ENCODE data around the gene GAS2L1.
"Not testable (repeated sequence)": the region's sequence is repeated elsewhere in the genome, so short reads cannot be mapped to it uniquely, and the experiment has no call there.

GAS2L1 gene

DNA sequence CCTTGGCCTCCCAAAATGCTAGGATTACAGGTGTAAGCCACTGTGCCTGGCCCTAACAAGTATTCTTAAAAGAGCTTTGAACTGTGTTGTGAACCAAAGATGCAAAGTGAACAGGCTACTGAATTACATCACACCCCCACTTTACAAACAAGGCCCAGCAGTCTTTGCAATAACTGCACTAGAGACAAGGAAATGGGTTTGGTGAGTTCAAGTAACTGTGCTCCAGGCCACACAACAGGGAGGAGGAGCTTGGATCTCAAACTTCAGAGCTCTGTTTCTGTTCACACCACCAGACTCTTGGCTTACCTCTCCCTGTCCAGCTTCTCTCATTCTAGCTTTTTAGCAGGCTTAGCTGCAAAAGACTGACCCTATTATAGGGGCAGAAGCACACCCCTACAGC, 39.5 kb downstream of the GAS2L1 start:
- Mint-ChIP-seq H3K27me3 (no peaks in the 10 kb centered on the region), H3K4me3 (no peak overlapping the region), H3K36me3 (peaks cover 4% of the 10 kb centered on the region), H3K4me1 (ENCODE audit: low read depth) (no peaks in the 10 kb centered on the region), H3K27ac (no peak overlapping the region), H3K9me3 (ENCODE audit: low read depth) (no peaks in the 10 kb centered on the region)

DNA sequence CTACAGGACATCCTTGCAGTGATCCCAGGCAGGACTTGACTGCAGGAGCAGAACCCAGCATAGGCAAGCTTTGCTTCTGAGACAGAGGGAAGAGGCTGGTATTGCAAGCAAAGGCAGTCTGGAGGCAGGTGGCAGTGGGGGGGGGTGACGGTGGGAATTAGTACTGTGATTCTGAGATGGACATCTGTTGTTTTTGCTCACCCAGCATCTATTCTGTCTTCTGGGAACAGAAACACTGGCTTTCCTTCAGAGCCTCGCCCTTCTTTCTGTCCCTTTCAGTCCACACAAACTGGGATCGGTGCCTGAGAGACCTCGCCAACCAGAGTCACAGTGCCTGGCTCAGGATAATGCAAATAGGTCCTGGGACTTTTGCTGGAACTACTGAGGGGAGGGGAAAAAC, 40.2 kb downstream of the GAS2L1 start:
- Mint-ChIP-seq H3K27me3 (no peaks in the 10 kb centered on the region), H3K4me3 (no peak overlapping the region), H3K27ac (no peak overlapping the region), H3K36me3 (peaks cover 4% of the 10 kb centered on the region), H3K9me3 (ENCODE audit: low read depth) (no peaks in the 10 kb centered on the region), H3K4me1 (ENCODE audit: low read depth) (no peaks in the 10 kb centered on the region)

DNA sequence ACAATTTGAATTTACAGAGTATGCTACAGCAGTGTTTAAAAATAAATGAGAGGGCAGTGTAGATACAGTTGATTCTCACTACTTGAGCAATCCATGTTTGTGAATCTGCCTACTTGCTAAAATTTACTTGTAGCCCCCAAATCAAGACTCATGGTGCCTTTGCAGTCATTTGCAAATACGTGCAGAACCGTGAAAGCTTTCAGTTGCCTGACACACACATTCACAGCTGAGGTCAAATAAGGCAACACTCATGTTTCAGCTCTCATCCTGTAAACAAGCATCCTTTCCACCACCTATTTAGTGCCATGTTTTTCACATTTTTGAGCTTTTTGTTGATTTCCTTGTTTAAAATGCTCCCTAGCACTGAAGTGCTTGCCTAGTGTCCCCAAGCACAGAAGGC, 41.6 kb downstream of the GAS2L1 start:
- peaks cover 2% of the 10 kb centered on the region for H3K36me3 Mint-ChIP-seq
- no peak overlapping the region for H3K27ac Mint-ChIP-seq
- H3K9me3 Mint-ChIP-seq (ENCODE audit: low read depth) = no peaks in the 10 kb centered on the region
- H3K4me1 Mint-ChIP-seq (ENCODE audit: low read depth) = no peaks in the 10 kb centered on the region
- no peaks in the 10 kb centered on the region for H3K27me3 Mint-ChIP-seq
- no peak overlapping the region for H3K4me3 Mint-ChIP-seq

DNA sequence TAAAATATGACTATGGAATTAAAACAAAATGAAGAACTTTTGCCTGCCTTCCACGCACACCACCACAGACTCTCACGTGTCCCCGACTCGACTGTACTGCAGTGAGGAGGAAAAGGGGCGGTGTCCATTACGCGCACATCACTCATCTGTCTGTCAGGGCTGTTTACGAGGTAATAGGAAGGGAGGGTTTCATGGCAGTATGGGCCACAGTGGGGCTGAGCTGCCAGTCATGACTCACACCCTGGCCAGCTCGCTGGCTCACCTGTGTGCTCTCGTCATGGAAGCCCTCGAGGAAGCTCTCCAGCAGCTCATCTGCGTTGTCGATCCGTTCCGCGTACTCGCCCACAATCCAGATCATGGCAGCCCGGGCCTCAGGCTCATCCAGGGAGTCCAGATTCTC, 42.5 kb downstream of the GAS2L1 start:
- Mint-ChIP-seq H3K4me1 (ENCODE audit: low read depth) (no peaks in the 10 kb centered on the region), H3K36me3 (peaks cover 2% of the 10 kb centered on the region), H3K9me3 (ENCODE audit: low read depth) (no peaks in the 10 kb centered on the region), H3K27me3 (no peaks in the 10 kb centered on the region), H3K27ac (no peak overlapping the region), H3K4me3 (no peak overlapping the region)

DNA sequence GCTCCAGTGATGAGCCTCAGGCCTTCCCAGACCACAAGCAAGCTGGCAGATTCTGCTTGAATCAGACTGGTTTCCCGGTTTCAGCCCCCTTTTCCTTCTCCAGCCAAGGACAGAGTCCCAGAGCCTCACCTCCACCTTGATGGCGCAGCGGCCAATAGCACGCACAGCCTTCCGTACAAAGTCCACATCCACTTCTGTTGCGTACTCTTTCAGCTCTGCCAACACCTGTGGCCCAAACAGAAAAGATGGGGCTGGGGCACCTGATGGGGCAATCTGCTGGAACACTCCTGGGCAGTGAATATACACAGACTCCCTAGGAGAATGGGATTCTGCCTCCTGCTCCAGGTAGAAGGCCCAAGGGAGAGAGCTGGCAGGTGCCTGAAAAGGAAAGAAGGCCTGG, 44.6 kb downstream of the GAS2L1 start:
- H3K27ac Mint-ChIP-seq = no peak overlapping the region
- H3K4me3 Mint-ChIP-seq = no peak overlapping the region
- H3K4me1 Mint-ChIP-seq (ENCODE audit: low read depth) = no peaks in the 10 kb centered on the region
- H3K9me3 Mint-ChIP-seq (ENCODE audit: low read depth) = no peaks in the 10 kb centered on the region
- H3K27me3 Mint-ChIP-seq = no peaks in the 10 kb centered on the region
- H3K36me3 Mint-ChIP-seq = peaks cover 6% of the 10 kb centered on the region

DNA sequence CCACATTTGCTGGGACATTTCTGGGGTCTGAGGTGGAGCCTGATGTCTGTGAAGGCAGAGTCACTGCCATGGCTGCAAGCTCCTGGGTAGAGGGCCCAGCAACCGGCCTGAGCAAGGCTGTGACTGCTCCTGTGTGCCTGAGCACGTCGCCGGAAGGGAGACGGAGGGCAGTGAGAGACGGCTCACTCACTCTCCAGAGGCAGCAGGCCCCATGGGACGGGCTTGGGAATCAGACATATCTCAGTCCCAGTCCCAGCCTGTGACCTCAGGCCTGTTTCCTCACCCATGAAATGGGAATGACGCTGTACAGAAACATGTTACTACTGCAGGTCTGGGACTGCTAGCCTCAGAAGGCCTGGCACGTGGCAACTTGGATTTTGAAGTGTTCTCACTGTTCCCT, 45.4 kb downstream of the GAS2L1 start:
- peaks cover 6% of the 10 kb centered on the region for H3K36me3 Mint-ChIP-seq
- no peaks in the 10 kb centered on the region for H3K4me1 Mint-ChIP-seq (ENCODE audit: low read depth)
- H3K4me3 Mint-ChIP-seq = no peak overlapping the region
- H3K27me3 Mint-ChIP-seq = no peaks in the 10 kb centered on the region
- no peak overlapping the region for H3K27ac Mint-ChIP-seq
- H3K9me3 Mint-ChIP-seq (ENCODE audit: low read depth) = no peaks in the 10 kb centered on the region

DNA sequence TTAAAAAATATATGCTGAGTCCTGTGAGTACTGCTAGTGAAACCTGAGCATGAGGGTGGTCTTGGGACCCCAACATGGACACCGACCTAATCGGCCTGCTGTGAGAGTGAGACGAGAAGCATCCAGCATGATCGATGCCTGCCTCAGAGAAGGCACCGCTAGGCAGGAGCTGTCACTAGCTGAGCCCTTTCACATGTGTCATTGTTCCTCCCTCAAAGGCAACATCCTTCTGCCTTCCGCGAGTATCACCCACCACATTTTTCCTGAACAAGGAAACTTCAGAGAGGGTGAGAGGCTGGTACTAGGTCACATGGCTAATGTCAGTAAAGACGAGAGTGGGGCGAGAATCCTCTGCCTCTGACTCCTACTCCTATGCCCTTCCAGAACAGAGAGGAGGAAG, 46.3 kb downstream of the GAS2L1 start:
- Mint-ChIP-seq H3K36me3 (peaks cover 6% of the 10 kb centered on the region), H3K9me3 (ENCODE audit: low read depth) (no peaks in the 10 kb centered on the region), H3K27me3 (no peaks in the 10 kb centered on the region), H3K27ac (no peak overlapping the region), H3K4me1 (ENCODE audit: low read depth) (no peaks in the 10 kb centered on the region), H3K4me3 (no peak overlapping the region)

DNA sequence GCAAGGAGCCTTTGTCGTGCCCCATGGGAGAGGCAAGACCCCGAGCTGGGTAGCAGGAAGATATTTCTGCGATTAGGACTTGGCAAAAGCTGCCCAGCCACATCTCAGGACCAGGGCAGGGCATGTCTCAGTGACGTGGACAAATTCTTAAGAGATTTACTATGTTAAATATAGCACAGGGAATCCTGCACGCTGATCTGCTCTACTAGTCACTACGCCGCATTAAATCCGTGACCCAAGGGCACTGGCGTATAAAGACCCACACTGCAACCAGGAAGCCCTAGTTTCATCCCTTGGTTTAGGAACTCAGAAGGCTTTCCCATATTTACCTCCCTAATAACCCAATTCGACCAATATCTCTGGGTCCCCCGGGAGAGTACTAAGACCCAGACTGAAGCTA, 46.8 kb downstream of the GAS2L1 start:
- no peaks in the 10 kb centered on the region for H3K4me1 Mint-ChIP-seq (ENCODE audit: low read depth)
- no peaks in the 10 kb centered on the region for H3K9me3 Mint-ChIP-seq (ENCODE audit: low read depth)
- H3K27ac Mint-ChIP-seq = no peak overlapping the region
- H3K27me3 Mint-ChIP-seq = no peaks in the 10 kb centered on the region
- H3K36me3 Mint-ChIP-seq = peaks cover 6% of the 10 kb centered on the region
- H3K4me3 Mint-ChIP-seq = no peak overlapping the region

DNA sequence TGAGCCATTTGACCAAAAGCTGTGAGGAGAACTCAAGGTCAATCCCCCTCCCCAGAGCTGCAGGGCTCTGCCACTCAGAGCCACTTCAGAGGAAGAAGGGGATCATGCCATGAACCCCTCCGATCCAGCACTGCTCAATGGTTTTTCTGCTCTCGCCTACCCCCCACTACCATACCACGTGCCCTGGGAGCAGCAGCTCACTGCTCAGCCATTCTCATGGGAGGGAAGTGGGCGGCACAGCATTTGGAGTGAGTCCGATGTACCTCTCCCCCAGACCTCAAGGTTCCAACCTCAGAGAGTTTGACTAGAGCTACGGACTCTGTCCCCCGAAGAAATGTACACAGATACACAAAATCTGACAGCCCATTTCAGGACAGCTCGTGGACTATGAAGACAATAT, 47.4 kb downstream of the GAS2L1 start:
- Mint-ChIP-seq H3K27me3 (no peaks in the 10 kb centered on the region), H3K27ac (no peak overlapping the region), H3K36me3 (peaks cover 3% of the 10 kb centered on the region), H3K4me1 (ENCODE audit: low read depth) (no peaks in the 10 kb centered on the region), H3K4me3 (no peak overlapping the region), H3K9me3 (ENCODE audit: low read depth) (no peaks in the 10 kb centered on the region)

DNA sequence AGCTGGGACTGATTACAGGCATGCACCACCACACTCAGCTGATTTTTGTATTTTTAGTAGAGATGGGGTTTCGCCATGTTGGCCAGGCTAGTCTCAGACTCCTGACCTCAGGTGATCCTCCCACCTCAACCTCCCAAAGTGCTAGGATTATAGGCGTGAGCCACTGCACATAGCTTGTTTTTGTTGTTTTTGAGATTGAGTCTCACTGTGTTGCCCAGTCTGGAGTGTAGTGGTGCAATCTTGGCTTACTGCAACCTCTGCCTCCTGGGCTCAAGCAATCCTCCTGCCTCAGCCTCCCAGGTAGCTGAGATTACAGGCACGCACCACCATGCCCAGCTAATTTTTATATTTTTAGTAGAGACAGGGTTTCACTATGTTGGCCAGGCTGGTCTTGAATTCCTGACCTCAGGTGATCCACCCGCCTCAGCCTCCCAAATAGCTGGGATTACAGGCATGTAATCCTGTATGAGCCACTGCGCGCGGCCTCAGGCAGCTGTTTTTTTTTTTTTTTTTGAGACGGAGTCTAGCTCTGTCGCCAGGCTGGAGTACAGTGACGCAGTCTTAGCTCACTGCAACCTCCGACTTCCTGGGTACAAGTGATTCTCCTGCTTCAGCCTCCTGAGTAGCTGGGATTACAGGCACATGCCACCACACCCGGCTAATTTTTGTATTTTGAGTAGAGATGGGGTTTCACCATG, 50.9 kb downstream of the GAS2L1 start:
- H3K9me3 Mint-ChIP-seq (ENCODE audit: low read depth); H3K27ac Mint-ChIP-seq; H3K27me3 Mint-ChIP-seq; H3K4me3 Mint-ChIP-seq; H3K4me1 Mint-ChIP-seq (ENCODE audit: low read depth): not testable (repeated sequence)
- peaks cover 11% of the 10 kb centered on the region for H3K36me3 Mint-ChIP-seq

DNA sequence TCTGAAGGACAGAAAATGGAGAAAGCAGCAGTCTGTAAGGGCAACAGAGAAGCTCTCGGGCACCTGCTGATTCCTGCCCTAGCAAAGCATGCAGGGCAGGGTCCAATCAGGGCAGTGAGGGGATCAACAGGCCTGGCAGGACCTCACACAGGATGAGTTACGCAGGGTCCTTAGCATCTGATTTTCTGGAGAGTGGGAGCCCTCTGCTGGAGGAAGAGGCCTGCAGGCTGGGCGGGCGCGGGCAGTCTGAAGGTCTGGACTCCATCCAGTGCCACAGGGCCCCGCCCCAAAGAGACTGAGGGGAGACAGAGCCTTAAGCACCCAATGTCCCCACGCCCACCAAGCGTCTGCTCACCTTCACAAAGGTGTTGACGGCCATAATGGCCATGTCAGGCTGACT, 53.0 kb downstream of the GAS2L1 start:
- Mint-ChIP-seq H3K36me3 (peaks cover 10% of the 10 kb centered on the region), H3K9me3 (ENCODE audit: low read depth) (no peaks in the 10 kb centered on the region), H3K4me3 (no peak overlapping the region), H3K27me3 (no peaks in the 10 kb centered on the region), H3K4me1 (ENCODE audit: low read depth) (no peaks in the 10 kb centered on the region), H3K27ac (no peak overlapping the region)

Measured in activated naive CD8-positive, alpha-beta T cell (primary cell).